Panc1 (cell line): Measurements from ENCODE around the gene AZI2.

Experiments used
- CTCF ChIP-seq: fragments of 450-650 bp; IDR thresholded peaks from 2 replicates; pipeline ENCODE4 v1.5.1; 2017; ENCODE audit warnings: mild to moderate bottlenecking
- REST ChIP-seq, 2 experiments: IDR thresholded peaks; 2 replicates each; pipeline ENCODE4 v1.6.1; 2011 to 2012; ENCODE audit warnings: low read depth in 2 of 2, control low read depth in 1 of 2, low read length in 1 of 2, mild to moderate bottlenecking in 1 of 2, moderate library complexity in 1 of 2; ENCODE audit not compliant: insufficient read depth in 1 of 2
- SIN3A ChIP-seq: IDR thresholded peaks from 2 replicates; pipeline ENCODE4 v1.6.1; 2012; ENCODE audit warnings: low read depth, mild to moderate bottlenecking, low read length, moderate library complexity, borderline replicate concordance; ENCODE audit not compliant: insufficient read depth
- TCF7L2 ChIP-seq: IDR thresholded peaks from 2 replicates; pipeline ENCODE4 v1.6.1; 2011; ENCODE audit warnings: mild to moderate bottlenecking, low read depth, low read length, inconsistent platforms

GRCh38 chr3:28292622-28293021 is 56.0 kb downstream of the AZI2 start:
- TF ChIP-seq SIN3A (no peak), CTCF (no peak), TCF7L2 (no peak), REST (IDR thresholded peaks at IDR 0.05; ENCODE audit: insufficient read depth in 1 of 2, low read depth in 2 of 2, low read length in 1 of 2) (no peak)
